Activated CD8-positive, alpha-beta memory T cell treated with anti-CD3 and anti-CD28 coated beads for 4 hours (primary cell): ENCODE results near the gene UBAP2.
A peak's percentile ranks its signal among the peaks of the same experiment; 100 is the strongest.

Experiments used
- DNase-seq, 2 donors: peaks; one replicate each; pipeline ENCODE4 v3.0.0-alpha.2; 2020; ENCODE audit warnings: low read depth in 2 of 2

Gene UBAP2

GRCh38 chr9:34048727-34049629, at the start of gene UBAP2:
TSS of gene UBAP2 (minus strand) at chr9:34048887. CDS start at chr9:34017148, 31,739 bp downstream.
- DNase-seq = peak; percentile 94 to 95

DNA sequence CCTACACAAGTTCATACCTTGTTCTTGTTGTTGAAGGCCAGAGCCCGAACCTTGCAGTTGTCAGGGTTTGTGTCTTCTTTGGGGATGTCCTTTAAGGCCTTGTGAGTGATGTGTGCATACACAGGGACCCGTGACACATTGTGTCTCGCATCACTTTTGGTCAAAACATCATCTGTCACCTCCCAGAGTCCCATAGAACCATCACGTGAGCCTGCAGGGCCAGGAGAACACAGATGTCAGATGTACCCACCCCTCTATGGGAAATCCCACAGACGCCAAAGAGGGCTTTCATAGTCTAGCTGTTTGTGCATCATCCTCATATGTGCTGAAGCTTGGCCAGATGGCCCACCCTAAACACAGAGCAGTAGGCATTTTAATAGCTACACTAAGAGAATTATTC, 49.6 kb upstream of the UBAP2 start:
- DNase-seq = no peak

DNA sequence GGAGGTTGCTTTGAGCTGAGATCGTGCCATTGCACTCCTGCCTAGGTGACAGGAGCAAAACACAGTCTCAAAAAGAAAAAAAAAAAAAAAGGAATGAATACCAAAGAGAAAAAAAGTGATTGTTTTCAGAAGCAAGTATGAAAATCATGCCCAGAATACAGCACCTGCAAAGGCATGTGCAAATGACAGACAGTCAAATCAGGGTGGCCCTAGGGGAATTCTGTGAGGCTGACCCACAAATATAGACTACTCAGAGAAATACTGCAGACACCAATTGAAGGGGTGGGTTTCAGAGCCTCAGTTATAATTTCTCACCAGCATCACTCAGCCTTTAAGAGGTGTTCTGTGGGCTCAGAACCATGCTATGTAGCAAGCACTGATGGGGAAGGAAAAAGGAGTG, 49.2 kb upstream of the UBAP2 start:
- DNase-seq = no peak

GRCh38 chr9:34096751-34097150, 48.1 kb upstream of the UBAP2 start:
- DNase-seq = no peak

GRCh38 chr9:34093578-34093977, 44.9 kb upstream of the UBAP2 start:
- no peak for DNase-seq

DNA sequence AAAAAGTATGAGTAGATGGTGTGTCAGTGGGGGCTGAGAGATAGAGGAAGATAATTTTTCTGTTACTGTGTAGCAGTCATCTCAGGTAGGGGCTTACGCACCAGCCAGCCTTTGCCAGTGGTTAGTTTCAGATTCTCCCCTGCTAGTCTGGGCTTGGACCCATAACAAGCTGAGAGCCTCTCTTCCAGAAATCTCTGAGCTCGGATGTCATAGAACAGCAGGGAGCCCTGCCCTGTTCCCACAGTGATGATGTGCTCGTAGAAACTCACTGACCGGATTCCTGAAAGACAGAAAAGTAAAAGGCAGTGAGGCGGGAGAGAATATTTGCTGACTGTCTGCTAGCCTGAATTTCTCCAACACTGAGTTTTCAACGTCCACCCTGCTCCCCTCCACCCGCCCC, 40.6 kb upstream of the UBAP2 start:
- no peak for DNase-seq

GRCh38 chr9:34087370-34087769, 38.7 kb upstream of the UBAP2 start:
- no peak for DNase-seq

- no peak for DNase-seq
Measured at GRCh38 chr9:34086864-34087263, 38.2 kb upstream of the UBAP2 start.

- no peak for DNase-seq
Measured at GRCh38 chr9:34085581-34086500, 37.2 kb upstream of the UBAP2 start.

DNA sequence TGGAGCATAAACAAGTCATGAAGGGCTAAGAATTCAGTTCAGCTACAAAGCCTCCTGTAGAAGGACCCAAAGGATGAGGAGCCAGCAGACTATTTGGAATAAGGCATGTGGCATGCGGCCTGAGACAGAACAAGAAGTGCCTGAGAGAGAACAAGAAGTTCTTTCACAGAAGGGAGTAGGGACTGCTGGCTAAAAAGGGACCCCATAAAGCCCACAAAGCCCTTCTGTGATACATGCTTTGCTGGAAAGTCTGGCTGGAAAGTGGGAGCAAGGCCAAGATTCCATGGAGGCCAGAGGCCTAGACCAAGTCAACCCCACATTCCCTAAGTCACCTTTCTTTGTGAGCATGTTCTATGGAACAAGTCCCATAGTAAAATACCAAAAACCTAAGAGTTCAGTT, 35.9 kb upstream of the UBAP2 start:
- DNase-seq = no peak

DNA sequence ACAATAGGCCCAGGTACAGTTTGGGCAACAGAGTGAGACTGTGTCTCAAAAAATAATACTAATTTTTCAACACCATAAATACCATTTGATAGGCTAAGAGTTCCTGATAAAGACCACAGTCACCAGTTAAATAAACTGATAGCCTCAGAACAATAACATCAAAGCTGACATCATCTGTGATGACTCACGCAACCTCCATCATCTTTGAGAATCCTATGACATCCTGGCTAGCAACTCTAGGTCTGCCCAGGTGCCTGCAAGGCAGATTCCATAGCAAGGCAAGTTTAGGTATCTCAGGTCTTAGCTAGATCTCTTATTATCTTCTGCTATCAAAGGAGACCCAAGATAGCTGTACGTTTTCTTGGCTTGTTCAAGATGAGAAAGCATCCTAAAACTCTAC, 30.5 kb upstream of the UBAP2 start:
- DNase-seq = no peak

GRCh38 chr9:34072868-34073590, 24.3 kb upstream of the UBAP2 start:
- no peak for DNase-seq

GRCh38 chr9:34072410-34072809, 23.7 kb upstream of the UBAP2 start:
- no peak for DNase-seq

DNA sequence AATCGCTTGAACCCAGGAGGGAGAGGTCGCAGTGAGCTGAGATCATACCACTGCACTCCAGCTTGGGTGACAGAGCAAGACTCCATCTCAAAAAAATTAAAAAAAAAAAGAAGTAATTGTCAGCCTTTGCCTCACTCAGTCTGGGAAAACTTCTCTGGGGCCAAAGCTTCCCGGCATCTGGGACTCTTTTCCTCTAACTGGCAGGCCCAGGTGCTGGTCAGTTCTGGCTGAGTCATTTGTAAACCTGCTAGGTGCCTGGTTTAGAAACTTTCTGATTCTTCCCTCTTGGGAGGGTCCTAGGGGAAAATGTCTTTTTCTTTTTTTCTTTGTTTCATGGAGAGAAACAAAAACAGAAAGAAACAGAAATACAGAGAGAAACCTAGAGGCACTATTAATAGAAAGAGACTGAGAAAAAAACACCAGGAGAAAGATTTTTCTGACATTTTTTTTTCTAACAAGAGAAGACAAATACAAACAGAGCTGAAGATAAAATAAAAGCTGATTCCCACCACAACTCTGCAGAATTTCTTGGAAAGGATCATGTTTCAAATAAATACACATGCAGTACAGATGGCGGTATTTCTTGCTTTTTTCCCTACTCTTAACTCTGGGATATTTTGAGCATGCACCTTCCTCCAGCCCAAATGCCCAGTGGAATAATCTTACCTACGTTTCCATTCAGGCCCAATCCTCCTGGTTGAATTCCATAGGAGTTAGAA, 22.1 kb upstream of the UBAP2 start:
- DNase-seq = no peak

DNA sequence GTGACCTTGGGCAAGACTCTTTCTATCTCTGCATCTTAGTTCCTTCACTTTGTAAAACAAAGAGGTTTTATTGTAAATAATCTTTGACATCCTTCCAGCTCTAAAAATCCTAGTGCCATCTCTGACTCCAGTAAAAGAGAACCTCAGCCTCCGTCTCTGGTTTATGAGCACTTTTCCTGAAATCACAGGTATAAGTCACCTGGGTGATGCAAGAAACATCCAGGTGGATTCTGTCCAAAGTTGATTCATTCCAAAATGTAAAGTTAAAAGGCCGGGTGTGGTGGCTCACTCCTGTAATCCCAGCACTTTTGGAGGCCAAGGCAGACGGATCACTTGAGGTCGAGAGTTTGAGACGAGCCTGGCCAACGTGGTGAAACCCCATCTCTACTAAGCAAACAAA, 21.1 kb upstream of the UBAP2 start:
- no peak for DNase-seq

DNA sequence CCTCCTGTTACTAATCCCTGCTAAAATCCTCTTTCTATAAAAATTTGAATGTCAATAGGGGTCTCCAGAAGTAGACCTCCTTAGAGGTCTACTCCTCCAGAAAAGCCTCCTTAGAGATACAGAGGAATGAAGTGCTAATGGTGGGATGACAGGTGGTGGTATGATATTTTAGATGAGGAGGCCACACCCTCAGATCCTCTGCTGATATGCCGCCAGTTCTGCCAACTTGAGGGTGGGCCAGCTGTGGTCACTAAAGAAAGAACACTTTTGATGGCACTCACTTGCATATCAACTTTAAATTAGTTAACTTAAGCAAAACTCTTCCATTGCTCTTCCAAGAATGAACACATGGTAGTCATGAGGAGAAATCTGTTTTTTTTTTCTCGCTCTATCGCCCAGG, 16.9 kb upstream of the UBAP2 start:
- no peak for DNase-seq

DNA sequence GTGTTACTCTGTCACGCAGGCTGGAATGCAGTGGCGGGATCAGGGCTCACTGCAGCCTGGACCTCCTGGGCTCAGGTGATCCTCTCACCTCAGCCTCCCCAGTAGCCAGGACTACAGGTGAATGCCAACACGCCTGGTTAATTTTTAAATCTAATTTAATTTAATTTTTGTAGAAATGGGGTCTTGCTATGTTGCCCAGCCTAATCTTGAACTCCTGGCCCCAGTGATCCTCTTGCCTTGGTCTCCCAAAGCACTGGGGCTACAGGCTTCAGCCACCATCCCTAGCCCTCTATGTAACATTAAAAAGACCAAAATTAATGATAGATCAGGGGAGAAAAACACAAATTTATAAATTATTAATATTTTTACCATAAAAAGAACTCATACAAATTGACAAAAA, 11.3 kb upstream of the UBAP2 start:
- DNase-seq = no peak

DNA sequence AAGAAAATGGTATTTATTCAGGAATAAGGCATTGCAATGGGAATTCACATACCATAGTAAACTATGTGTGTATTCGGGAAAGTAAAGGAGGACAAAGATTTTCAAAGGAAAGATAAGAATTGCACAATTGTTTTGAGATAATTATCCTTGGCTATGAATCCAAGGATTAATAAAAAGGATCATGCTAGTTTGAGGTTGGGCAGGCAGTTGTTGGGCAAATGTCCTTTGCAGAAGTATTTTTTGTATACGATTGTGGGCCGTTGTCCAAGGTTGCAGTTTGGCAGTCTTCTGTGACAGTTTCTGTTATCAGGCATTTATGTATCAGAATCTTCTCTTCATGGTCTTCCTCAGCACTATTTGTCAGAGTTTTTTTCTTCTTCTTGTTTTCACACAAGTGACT, 10.6 kb upstream of the UBAP2 start:
- no peak for DNase-seq

GRCh38 chr9:34049630-34050384, 1.1 kb upstream of the UBAP2 start:
- no peak for DNase-seq

DNA sequence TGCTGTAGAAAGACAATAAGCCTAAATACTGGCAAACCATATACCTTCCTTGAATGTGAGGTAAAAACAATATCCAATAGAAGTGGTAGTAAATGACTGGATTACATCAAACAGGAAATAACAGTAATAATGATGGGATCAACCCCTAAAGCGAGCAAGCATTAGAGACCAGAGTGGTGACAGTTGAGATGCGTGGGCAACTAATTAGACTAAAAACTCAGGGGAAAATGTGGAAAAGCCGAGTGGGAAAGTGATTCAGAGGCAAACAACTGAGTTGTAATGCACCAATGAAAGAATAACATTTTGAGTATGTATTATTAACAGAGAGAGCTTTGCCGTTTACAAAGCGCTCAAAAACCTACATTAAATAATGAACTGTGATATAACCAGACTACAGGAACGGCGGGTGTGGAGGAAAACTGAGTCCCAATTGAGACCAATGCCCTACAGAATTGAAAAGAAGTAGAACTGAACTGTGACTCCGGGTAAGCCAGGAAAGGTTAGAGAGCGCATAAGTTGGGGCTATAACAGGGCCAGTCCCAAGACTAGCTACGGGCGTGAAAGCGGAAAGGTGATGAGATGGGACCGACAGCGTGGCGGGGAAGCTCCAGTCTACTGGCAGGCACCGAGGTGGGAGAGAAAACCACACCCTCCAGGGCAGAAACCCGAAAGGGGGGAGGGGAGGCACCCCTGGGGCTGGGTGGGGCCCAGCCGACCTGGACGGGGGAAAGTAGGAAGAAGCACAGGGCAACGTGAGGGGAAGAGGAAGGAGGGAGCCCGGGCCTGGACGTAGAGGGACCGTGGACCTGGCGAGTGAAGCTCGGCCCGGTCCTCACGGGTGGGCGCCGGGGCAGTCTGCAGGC, 592 bp downstream of the UBAP2 start:
- peak; percentile 24 to 31 for DNase-seq
